Amygdala (tissue), 56 donors: Measurements from ENCODE around the gene IL23A.
A peak's percentile ranks its signal among the peaks of the same experiment; 100 is the strongest.
"Not testable (repeated sequence)": the region's sequence is repeated elsewhere in the genome, so short reads cannot be mapped to it uniquely, and the experiment has no call there.

ENCODE experiments used
- DNase-seq, 56 donors: peaks; one replicate each; lab custom pipeline; 2025; lab: John Stamatoyannopoulos, UW

The IL23A gene

GRCh38 chr12:56321610-56322009, 17.1 kb upstream of the IL23A start:
- not testable (repeated sequence) for DNase-seq

GRCh38 chr12:56324206-56324605, 14.5 kb upstream of the IL23A start:
- DNase-seq = no peak

GRCh38 chr12:56326126-56326525, 12.6 kb upstream of the IL23A start:
- DNase-seq = no peak

GRCh38 chr12:56326533-56326932, 12.2 kb upstream of the IL23A start:
- DNase-seq = peak in 1 of 56 donors; percentile 14

GRCh38 chr12:56330936-56331490, 7.7 kb upstream of the IL23A start:
- DNase-seq = no peak

GRCh38 chr12:56332512-56333196, 6.0 kb upstream of the IL23A start:
- DNase-seq = no peak

GRCh38 chr12:56333197-56333678, 5.4 kb upstream of the IL23A start:
- peak in 2 of 56 donors; percentile 41 to 43 for DNase-seq

GRCh38 chr12:56333679-56334489, 4.8 kb upstream of the IL23A start, which contains the start of gene PAN2:
Gene PAN2 (minus strand): TSS chr12:56334000. CDS start chr12:56333094, 906 bp downstream.
- DNase-seq = peak; percentile 44 to 97 (median 93)

GRCh38 chr12:56334490-56334793, 4.2 kb upstream of the IL23A start:
- DNase-seq = no peak

GRCh38 chr12:56335527-56335926, 3.2 kb upstream of the IL23A start:
- DNase-seq = not testable (repeated sequence)

GRCh38 chr12:56336361-56337167, 2.1 kb upstream of the IL23A start:
- peak in 12 of 56 donors; percentile 6 to 47 (median 8) for DNase-seq

GRCh38 chr12:56337753-56338251, 882 bp upstream of the IL23A start:
- no peak for DNase-seq

- no peak for DNase-seq
These were observed 406 bp downstream of the IL23A start for GRCh38 chr12:56339158-56339422.

GRCh38 chr12:56341616-56342015, 2.9 kb downstream of the IL23A start:
- DNase-seq = no peak

GRCh38 chr12:56342290-56342689, 3.6 kb downstream of the IL23A start:
- not testable (repeated sequence) for DNase-seq

GRCh38 chr12:56346675-56347074, 8.0 kb downstream of the IL23A start:
- no peak for DNase-seq

- not testable (repeated sequence) for DNase-seq
These were observed 8.6 kb downstream of the IL23A start for GRCh38 chr12:56347255-56347654.

GRCh38 chr12:56348776-56349175, 10.1 kb downstream of the IL23A start:
- no peak for DNase-seq

GRCh38 chr12:56350662-56351061, 12.0 kb downstream of the IL23A start:
- DNase-seq = no peak

GRCh38 chr12:56351325-56351724, 12.6 kb downstream of the IL23A start:
- DNase-seq = no peak
